ENCODE results near the gene SLC24A1. TPM values are rescaled to one million over a fixed set of nuclear protein-coding genes. Genes with fewer than 3 reads are reported as not detected.

The SLC24A1 gene
- total and polyA plus RNA-seq, 10 donors: 1.7 to 19.0 (median 7.9) TPM

- TF ChIP-seq POLR2AphosphoS5 (IDR thresholded peaks at IDR 0.05) (no peak), CTCF (IDR thresholded peaks at IDR 0.05 in 8 of 11, conservative IDR thresholded peaks at IDR 0.05 in 3 of 11) (no peak)
- WGBS, 5 donors: 77 to 89% (median 81%) methylated on average over 2 of the region's 2 CpGs
- DNase-seq: no peak
- no peak overlapping the region for H3K27ac ChIP-seq
- no peaks in the 10 kb centered on the region for H3K4me1 ChIP-seq
- H3K36me3 ChIP-seq: peaks cover 0 to 10% (median 0%) of the 10 kb centered on the region in 6 donors
- peaks cover 0 to 2% (median 0%) of the 10 kb centered on the region in 8 donors for H3K9me3 ChIP-seq
- intact Hi-C loops (cut with DNase I; ENCODE audit: low total_unique reads): no loop called here
- no peak overlapping the region for H3K4me3 ChIP-seq
- no peaks in the 10 kb centered on the region for H3K27me3 ChIP-seq (replicated peaks in 1 of 7)
Measured at GRCh38 chr15:65682404-65682911, 60.7 kb downstream of the SLC24A1 start.

GRCh38 chr15:65688462-65688861 is 66.7 kb downstream of the SLC24A1 start:
- no peak overlapping the region for H3K27ac ChIP-seq
- peaks cover 0 to 67% (median 36%) of the 10 kb centered on the region in 6 donors for H3K36me3 ChIP-seq
- no peak for TF ChIP-seq POLR2AphosphoS5 (IDR thresholded peaks at IDR 0.05)
- TF ChIP-seq CTCF (IDR thresholded peaks at IDR 0.05 in 8 of 11, conservative IDR thresholded peaks at IDR 0.05 in 3 of 11): no peak
- TF ChIP-seq POLR2A (IDR thresholded peaks at IDR 0.05): no peak
- no peaks in the 10 kb centered on the region for H3K4me1 ChIP-seq
- intact Hi-C loops (cut with DNase I; ENCODE audit: low total_unique reads): no loop called here
- no peak for DNase-seq
- no peaks in the 10 kb centered on the region for H3K27me3 ChIP-seq (replicated peaks in 1 of 7)
- 86 to 98% (median 90%) methylated on average over 1 of the region's 1 CpG for WGBS, 5 donors
- no peak overlapping the region for H3K4me3 ChIP-seq
- peaks cover 0 to 7% (median 0%) of the 10 kb centered on the region in 8 donors for H3K9me3 ChIP-seq

- H3K36me3 ChIP-seq: peaks cover 0 to 84% (median 42%) of the 10 kb centered on the region in 6 donors
- DNase-seq: no peak
- intact Hi-C loops (cut with DNase I; ENCODE audit: low total_unique reads): no loop called here
Measured at GRCh38 chr15:65690173-65690572, 68.4 kb downstream of the SLC24A1 start.

GRCh38 chr15:65690778-65691177 is 69.0 kb downstream of the SLC24A1 start:
- peaks cover 0 to 7% (median 0%) of the 10 kb centered on the region in 8 donors for H3K9me3 ChIP-seq
- H3K4me3 ChIP-seq: no peak overlapping the region
- H3K36me3 ChIP-seq: peaks cover 0 to 90% (median 45%) of the 10 kb centered on the region in 6 donors
- WGBS, 5 donors: 78 to 89% (median 81%) methylated on average over 4 of the region's 4 CpGs
- no peaks in the 10 kb centered on the region for H3K4me1 ChIP-seq
- DNase-seq: no peak
- no peaks in the 10 kb centered on the region for H3K27me3 ChIP-seq (replicated peaks in 1 of 7)
- intact Hi-C loops (cut with DNase I; ENCODE audit: low total_unique reads): no loop called here
- no peak overlapping the region for H3K27ac ChIP-seq
- TF ChIP-seq POLR2AphosphoS5 (IDR thresholded peaks at IDR 0.05) (no peak), CTCF (IDR thresholded peaks at IDR 0.05 in 8 of 11, conservative IDR thresholded peaks at IDR 0.05 in 3 of 11) (no peak), POLR2A (IDR thresholded peaks at IDR 0.05) (no peak)

More at GRCh38 chr15:65690173-65690572, 68.4 kb downstream of the SLC24A1 start:
- H3K9me3 ChIP-seq: peaks cover 0 to 7% (median 0%) of the 10 kb centered on the region in 8 donors
- no peaks in the 10 kb centered on the region for H3K27me3 ChIP-seq (replicated peaks in 1 of 7)
- no peak for TF ChIP-seq POLR2AphosphoS5 (IDR thresholded peaks at IDR 0.05)
- TF ChIP-seq CTCF (IDR thresholded peaks at IDR 0.05 in 8 of 11, conservative IDR thresholded peaks at IDR 0.05 in 3 of 11): no peak
- TF ChIP-seq POLR2A (IDR thresholded peaks at IDR 0.05): no peak
- WGBS, 5 donors: 75 to 95% (median 84%) methylated on average over 1 of the region's 1 CpG
- H3K4me3 ChIP-seq: no peak overlapping the region
- H3K4me1 ChIP-seq: no peaks in the 10 kb centered on the region
- H3K27ac ChIP-seq: no peak overlapping the region

All from spleen (tissue), 11 donors.